Mucosa of stomach (tissue), 1 donor: ENCODE data around the gene WHRN.

Source experiments
- H3K27me3 ChIP-seq: one replicate; pipeline ENCODE4 v1.7.0; 2013; ENCODE audit warnings: mild to moderate bottlenecking, low read length; ENCODE audit not compliant: control insufficient read depth, insufficient read depth
- H3K36me3 ChIP-seq: one replicate; pipeline ENCODE4 v1.7.0; 2013; ENCODE audit warnings: low read length; ENCODE audit not compliant: control insufficient read depth, insufficient read depth
- H3K4me1 ChIP-seq: one replicate; pipeline ENCODE4 v1.7.0; 2013; ENCODE audit warnings: mild to moderate bottlenecking, low read length; ENCODE audit not compliant: control insufficient read depth, insufficient read depth
- H3K4me3 ChIP-seq: one replicate; pipeline ENCODE4 v1.7.0; 2013; ENCODE audit warnings: low read length
- H3K9ac ChIP-seq: one replicate; pipeline ENCODE4 v1.7.0; 2013; ENCODE audit warnings: mild to moderate bottlenecking, low read length, moderate library complexity
- H3K9me3 ChIP-seq: one replicate; pipeline ENCODE4 v1.7.0; 2013; ENCODE audit warnings: mild to moderate bottlenecking, low read length, moderate library complexity; ENCODE audit not compliant: control insufficient read depth
- donor health status: Pancreatic carcinoma.

WHRN gene

GRCh38 chr9:114465417-114465816 lies 39.9 kb downstream of the WHRN start:
- H3K4me3 ChIP-seq = no peak overlapping the region
- H3K36me3 ChIP-seq = no peaks in the 10 kb centered on the region
- no peaks in the 10 kb centered on the region for H3K9me3 ChIP-seq
- no peaks in the 10 kb centered on the region for H3K27me3 ChIP-seq
- H3K4me1 ChIP-seq = peaks cover 4% of the 10 kb centered on the region
- H3K9ac ChIP-seq = no peak overlapping the region

GRCh38 chr9:114464281-114465051 lies 40.8 kb downstream of the WHRN start:
- Histone ChIP-seq H3K27me3 (no peaks in the 10 kb centered on the region), H3K4me1 (peaks cover 4% of the 10 kb centered on the region), H3K4me3 (no peak overlapping the region), H3K9ac (no peak overlapping the region), H3K36me3 (no peaks in the 10 kb centered on the region), H3K9me3 (no peaks in the 10 kb centered on the region)

GRCh38 chr9:114462791-114463190 lies 42.5 kb downstream of the WHRN start:
- H3K9ac ChIP-seq = no peak overlapping the region
- peaks cover 4% of the 10 kb centered on the region for H3K4me1 ChIP-seq
- H3K27me3 ChIP-seq = no peaks in the 10 kb centered on the region
- H3K36me3 ChIP-seq = no peaks in the 10 kb centered on the region
- no peaks in the 10 kb centered on the region for H3K9me3 ChIP-seq
- H3K4me3 ChIP-seq = no peak overlapping the region

- peaks cover 4% of the 10 kb centered on the region for H3K4me1 ChIP-seq
- H3K4me3 ChIP-seq = no peak overlapping the region
- H3K27me3 ChIP-seq = no peaks in the 10 kb centered on the region
- no peaks in the 10 kb centered on the region for H3K36me3 ChIP-seq
- no peak overlapping the region for H3K9ac ChIP-seq
- H3K9me3 ChIP-seq = no peaks in the 10 kb centered on the region
Measured at GRCh38 chr9:114461468-114461867, 43.8 kb downstream of the WHRN start.

- Histone ChIP-seq H3K9ac (no peak overlapping the region), H3K9me3 (no peaks in the 10 kb centered on the region), H3K4me1 (peaks cover 4% of the 10 kb centered on the region), H3K36me3 (no peaks in the 10 kb centered on the region), H3K27me3 (no peaks in the 10 kb centered on the region), H3K4me3 (no peak overlapping the region)
Measured at GRCh38 chr9:114460513-114461199, 44.6 kb downstream of the WHRN start.

- no peak overlapping the region for H3K4me3 ChIP-seq
- no peak overlapping the region for H3K9ac ChIP-seq
- H3K9me3 ChIP-seq = no peaks in the 10 kb centered on the region
- H3K27me3 ChIP-seq = no peaks in the 10 kb centered on the region
- H3K4me1 ChIP-seq = peaks cover 4% of the 10 kb centered on the region
- no peaks in the 10 kb centered on the region for H3K36me3 ChIP-seq
Measured at GRCh38 chr9:114459464-114459863, 45.8 kb downstream of the WHRN start.

GRCh38 chr9:114456929-114457328 lies 48.3 kb downstream of the WHRN start:
- H3K4me3 ChIP-seq = no peak overlapping the region
- no peaks in the 10 kb centered on the region for H3K27me3 ChIP-seq
- H3K9me3 ChIP-seq = no peaks in the 10 kb centered on the region
- peaks cover 13% of the 10 kb centered on the region for H3K4me1 ChIP-seq
- no peak overlapping the region for H3K9ac ChIP-seq
- H3K36me3 ChIP-seq = no peaks in the 10 kb centered on the region

GRCh38 chr9:114454652-114455051 lies 50.6 kb downstream of the WHRN start:
- Histone ChIP-seq H3K9ac (no peak overlapping the region), H3K4me3 (no peak overlapping the region), H3K36me3 (no peaks in the 10 kb centered on the region), H3K4me1 (peaks cover 9% of the 10 kb centered on the region), H3K27me3 (no peaks in the 10 kb centered on the region), H3K9me3 (no peaks in the 10 kb centered on the region)

- Histone ChIP-seq H3K27me3 (no peaks in the 10 kb centered on the region), H3K9ac (no peak overlapping the region), H3K4me3 (no peak overlapping the region), H3K9me3 (no peaks in the 10 kb centered on the region), H3K36me3 (no peaks in the 10 kb centered on the region), H3K4me1 (peaks cover 9% of the 10 kb centered on the region)
Measured at GRCh38 chr9:114452219-114453165, 52.8 kb downstream of the WHRN start.

GRCh38 chr9:114451707-114452031 lies 53.6 kb downstream of the WHRN start:
- no peaks in the 10 kb centered on the region for H3K27me3 ChIP-seq

GRCh38 chr9:114450833-114451706 lies 54.2 kb downstream of the WHRN start:
- no peaks in the 10 kb centered on the region for H3K27me3 ChIP-seq
- no peak overlapping the region for H3K9ac ChIP-seq
- peaks cover 9% of the 10 kb centered on the region for H3K4me1 ChIP-seq
- H3K9me3 ChIP-seq = no peaks in the 10 kb centered on the region
- no peaks in the 10 kb centered on the region for H3K36me3 ChIP-seq
- H3K4me3 ChIP-seq = no peak overlapping the region

More at GRCh38 chr9:114451707-114452031, 53.6 kb downstream of the WHRN start:
- no peaks in the 10 kb centered on the region for H3K9me3 ChIP-seq
- no peak overlapping the region for H3K4me3 ChIP-seq
- H3K9ac ChIP-seq = no peak overlapping the region
- no peaks in the 10 kb centered on the region for H3K36me3 ChIP-seq
- peaks cover 9% of the 10 kb centered on the region for H3K4me1 ChIP-seq
